HL-60 (cell line): ENCODE results near the gene MAPT.

ENCODE experiments used
- DNase-seq, 2 experiments: peaks; one replicate each; pipeline ENCODE4 v3.0.0-alpha.2; 2010 to 2020; ENCODE audit warnings: low read depth in 1 of 2, low spot score in 1 of 2
- H3K27ac ChIP-seq: fragments of 250-450 bp; sonication (Bioruptor Pico); replicated peaks from 2 replicates; pipeline ENCODE4 v1.5.1; 2020; ENCODE audit warnings: mild to moderate bottlenecking, moderate library complexity
- H3K27me3 ChIP-seq: fragments of 250-450 bp; sonication (Bioruptor Pico); 2 replicates; pipeline ENCODE4 v1.5.1; 2021; ENCODE audit warnings: mild to moderate bottlenecking, moderate library complexity; ENCODE audit not compliant: insufficient read depth, poor library complexity, severe bottlenecking
- H3K4me3 ChIP-seq: replicated peaks from 2 replicates; pipeline ENCODE4 v1.5.1; 2011; ENCODE audit warnings: mild to moderate bottlenecking, control low read depth, low read length; ENCODE audit not compliant: insufficient read depth
- CTCF ChIP-seq: IDR thresholded peaks from one replicate; pipeline ENCODE4 v1.5.1; 2011; ENCODE audit warnings: low read length, control low read depth, inconsistent platforms; ENCODE audit not compliant: insufficient read depth
- GABPA ChIP-seq: IDR thresholded peaks from 2 replicates; pipeline ENCODE4 v1.6.1; 2012; ENCODE audit warnings: low read depth
- POLR2AphosphoS5 ChIP-seq: IDR thresholded peaks from 2 replicates; pipeline ENCODE4 v1.6.1; 2012; ENCODE audit warnings: low read depth
- REST ChIP-seq: IDR thresholded peaks from 2 replicates; pipeline ENCODE4 v1.6.1; 2012; ENCODE audit warnings: low read depth; ENCODE audit not compliant: insufficient replicate concordance
- SPI1 ChIP-seq: IDR thresholded peaks from 2 replicates; pipeline ENCODE4 v1.6.1; 2012; ENCODE audit warnings: low read depth, mild to moderate bottlenecking, borderline replicate concordance

Gene MAPT

GRCh38 chr17:45970659-45971058 lies 76.3 kb downstream of the MAPT start:
- Histone ChIP-seq H3K27me3 (peaks cover 12% of the 10 kb centered on the region), H3K27ac (no peak overlapping the region), H3K4me3 (no peak overlapping the region)
- DNase-seq = no peak
- TF ChIP-seq POLR2AphosphoS5 = no peak
- TF ChIP-seq REST = no peak
- no peak for TF ChIP-seq SPI1
- no peak for TF ChIP-seq CTCF
- TF ChIP-seq GABPA = no peak

- Histone ChIP-seq H3K27ac (no peak overlapping the region), H3K4me3 (no peak overlapping the region), H3K27me3 (peaks cover 7% of the 10 kb centered on the region)
- TF ChIP-seq SPI1 = no peak
- no peak for TF ChIP-seq CTCF
- TF ChIP-seq POLR2AphosphoS5 = no peak
- TF ChIP-seq REST = no peak
- TF ChIP-seq GABPA = no peak
- no peak for DNase-seq
Measured at GRCh38 chr17:45971698-45972141, 77.4 kb downstream of the MAPT start.

- H3K27ac ChIP-seq = no peak overlapping the region
Measured at GRCh38 chr17:45972531-45972930, 78.2 kb downstream of the MAPT start.

More at GRCh38 chr17:45972531-45972930, 78.2 kb downstream of the MAPT start:
- TF ChIP-seq REST (no peak), SPI1 (no peak), CTCF (no peak), GABPA (no peak), POLR2AphosphoS5 (no peak)
- Histone ChIP-seq H3K27me3 (peaks cover 3% of the 10 kb centered on the region), H3K4me3 (no peak overlapping the region)
- DNase-seq = no peak
